HCT116 (cell line): Measurements from ENCODE around the gene CBLB. TPM values are rescaled to one million over a fixed set of nuclear protein-coding genes. Genes with fewer than 3 reads are reported as not detected.

Experiments used
- ATAC-seq: fragments of 200-7000 bp; cut with Tn5 transposase; 2 replicates; pipeline ENCODE4 v1.9.1; 2020; ENCODE audit warnings: mild to moderate bottlenecking, moderate library complexity
- BruUV-seq: library from RNA; stranded (reverse); fragments of 400-500 nt; replicated peaks from 2 replicates; lab custom pipeline; 2021; lab: Mats Ljungman, UMichigan
- CTCF ChIA-PET: fragments of 300-600 bp; sonication (Branson Sonifier 250); formaldehyde crosslinking; loops from one replicate; lab custom pipeline; 2021; ENCODE audit warnings: antibody characterized with exemption; lab: Charles Lee
- POLR2A ChIA-PET: fragments of 300-600, 350-600 bp; sonication (Branson Sonifier 250); formaldehyde crosslinking; loops from one replicate; lab custom pipeline; 2021; ENCODE audit warnings: antibody characterized with exemption; lab: Charles Lee
- RAD21 ChIA-PET, 2 experiments: fragments of 300-600 bp; sonication (Branson Sonifier 250); formaldehyde crosslinking; loops; one replicate each; lab custom pipeline; 2023; ENCODE audit warnings: low total read pairs in 2 of 2; ENCODE audit not compliant: uncharacterized antibody in 2 of 2, unreplicated experiment in 2 of 2, low non-redundant PET in 1 of 2; lab: Charles Lee
- DNase-seq: peaks from one replicate; pipeline ENCODE4 v3.0.0-alpha.2; 2010; ENCODE audit warnings: low read depth, low spot score
- H2AFZ ChIP-seq: fragments of 200-600 bp; shearing (Covaris generic), sonication (generic); 2 replicates; pipeline ENCODE4 v1.6.1; 2017; ENCODE audit warnings: low read depth, mixed run types, mixed read lengths, antibody characterized with exemption, low read length; ENCODE audit not compliant: poor library complexity, severe bottlenecking
- H3K27ac ChIP-seq: 2 replicates; pipeline ENCODE4 v1.5.1; 2012; ENCODE audit warnings: low read depth, low read length
- H3K27me3 ChIP-seq: fragments of 200-600 bp; sonication (generic); 2 replicates; pipeline ENCODE4 v1.6.1; 2016; ENCODE audit warnings: mixed run types, low read length, mixed read lengths; ENCODE audit not compliant: insufficient read depth
- H3K36me3 ChIP-seq, 2 experiments: fragments of 200-500 bp in 1 of 2; fragments of 200-600 bp in 1 of 2; sonication (Bioruptor generic) in 1 of 2; sonication (generic) in 1 of 2; 2 replicates each; pipeline versions ENCODE4 v1.5.1 to v1.6.1; 2014 to 2016; ENCODE audit warnings: low read length in 2 of 2, inconsistent platforms in 1 of 2, mixed read lengths in 1 of 2, mixed run types in 1 of 2; ENCODE audit not compliant: insufficient read depth in 2 of 2, control insufficient read depth in 1 of 2
- H3K4me1 ChIP-seq, 2 experiments: fragments of 200-600 bp in 1 of 2; sonication (generic) in 1 of 2; 2 replicates each; pipeline versions ENCODE4 v1.5.1 to v1.6.1; 2012 to 2017; ENCODE audit warnings: low read length in 2 of 2, inconsistent platforms in 1 of 2, mild to moderate bottlenecking in 1 of 2, mixed read lengths in 1 of 2, mixed run types in 1 of 2, moderate library complexity in 1 of 2; ENCODE audit not compliant: insufficient read depth in 2 of 2, control insufficient read depth in 1 of 2
- H3K4me2 ChIP-seq: fragments of 200-600 bp; sonication (generic); 2 replicates; pipeline ENCODE4 v1.6.1; 2017; ENCODE audit warnings: mixed run types, low read length, mixed read lengths
- H3K4me3 ChIP-seq, 2 experiments: fragments of 200-600 bp in 1 of 2; sonication (generic) in 1 of 2; replicated peaks in 1 of 2; 2 replicates each; pipeline ENCODE4 v1.5.1; 2011 to 2016; ENCODE audit warnings: low read length in 2 of 2, control low read depth in 1 of 2, low read depth in 1 of 2, mild to moderate bottlenecking in 1 of 2, mixed read lengths in 1 of 2, mixed run types in 1 of 2
- H3K79me2 ChIP-seq: fragments of 200-600 bp; sonication (generic); 2 replicates; pipeline ENCODE4 v1.6.1; 2017; ENCODE audit warnings: mild to moderate bottlenecking, mixed run types, low read length, moderate library complexity, mixed read lengths; ENCODE audit not compliant: insufficient read depth
- H3K9ac ChIP-seq: fragments of 200-600 bp; sonication (generic); 2 replicates; pipeline ENCODE4 v1.6.1; 2016; ENCODE audit warnings: low read length, mixed read lengths
- H3K9me2 ChIP-seq: fragments of 200-600 bp; sonication (generic), shearing (Covaris generic); 2 replicates; pipeline ENCODE4 v1.6.1; 2017; ENCODE audit warnings: mixed run types, mild to moderate bottlenecking, moderate library complexity; ENCODE audit not compliant: insufficient read depth
- H3K9me3 ChIP-seq, 2 experiments: fragments of 200-500 bp in 1 of 2; fragments of 200-600 bp in 1 of 2; sonication (Bioruptor generic) in 1 of 2; sonication (generic) in 1 of 2; 2 replicates each; pipeline ENCODE4 v1.6.1; 2014 to 2017; ENCODE audit warnings: low read length in 2 of 2, mixed read lengths in 2 of 2, inconsistent platforms in 1 of 2, low read depth in 1 of 2, mild to moderate bottlenecking in 1 of 2, mixed run types in 1 of 2, moderate library complexity in 1 of 2; ENCODE audit not compliant: control insufficient read depth in 1 of 2, insufficient read depth in 1 of 2
- H4K20me1 ChIP-seq: fragments of 200-600 bp; sonication (generic), shearing (Covaris generic); 2 replicates; pipeline ENCODE4 v1.6.1; 2017; ENCODE audit warnings: mixed run types, mild to moderate bottlenecking, moderate library complexity; ENCODE audit not compliant: insufficient read depth
- ATF3 ChIP-seq: IDR thresholded peaks from 2 replicates; pipeline ENCODE4 v1.6.1; 2012
- CBX3 ChIP-seq: IDR thresholded peaks from 2 replicates; pipeline ENCODE4 v1.6.1; 2012; ENCODE audit warnings: low read depth
- CEBPB ChIP-seq: IDR thresholded peaks from 2 replicates; pipeline ENCODE4 v1.6.1; 2012; ENCODE audit warnings: low read depth
- EGR1 ChIP-seq: IDR thresholded peaks from 2 replicates; pipeline ENCODE4 v1.6.1; 2012; ENCODE audit warnings: low read depth
- ELF1 ChIP-seq: IDR thresholded peaks from 2 replicates; pipeline ENCODE4 v1.6.1; 2012; ENCODE audit warnings: low read depth, borderline replicate concordance
- EZH2 ChIP-seq: fragments of 200-600 bp; sonication (generic); IDR thresholded peaks from 2 replicates; pipeline ENCODE4 v1.6.1; 2017; ENCODE audit warnings: antibody characterized with exemption, mixed run types
- EZH2phosphoT487 ChIP-seq: fragments of 200-600 bp; IDR thresholded peaks from 2 replicates; pipeline ENCODE4 v1.6.1; 2018; ENCODE audit warnings: antibody characterized with exemption, borderline replicate concordance
- JUND ChIP-seq: IDR thresholded peaks from 2 replicates; pipeline ENCODE4 v1.6.1; 2012
- POLR2A ChIP-seq: IDR thresholded peaks from 2 replicates; pipeline ENCODE4 v1.7.0; 2011; ENCODE audit warnings: borderline replicate concordance; ENCODE audit not compliant: insufficient read depth, insufficient read length; ENCODE audit errors: extremely low read depth
- RAD21 ChIP-seq: IDR thresholded peaks from 2 replicates; pipeline ENCODE4 v1.6.1; 2012; ENCODE audit warnings: low read depth, mild to moderate bottlenecking
- REST ChIP-seq: IDR thresholded peaks from 2 replicates; pipeline ENCODE4 v1.6.1; 2012; ENCODE audit warnings: low read depth
- SIN3A ChIP-seq: IDR thresholded peaks from 2 replicates; pipeline ENCODE4 v1.6.1; 2012; ENCODE audit warnings: low read depth
- SP1 ChIP-seq: IDR thresholded peaks from 2 replicates; pipeline ENCODE4 v1.6.1; 2012; ENCODE audit warnings: low read depth
- SRF ChIP-seq: IDR thresholded peaks from 2 replicates; pipeline ENCODE4 v1.6.1; 2012; ENCODE audit warnings: low read depth
- YY1 ChIP-seq: IDR thresholded peaks from 2 replicates; pipeline ENCODE4 v1.6.1; 2011; ENCODE audit warnings: low read length, low read depth, moderate library complexity, mild to moderate bottlenecking; ENCODE audit not compliant: insufficient replicate concordance; ENCODE audit errors: extremely low read depth
- intact Hi-C: fragments of 100-400 bp; cut with micrococcal nuclease; formaldehyde crosslinking; loops from 2 replicates; pipeline ENCODE4 v1.10.0; 2022
- total RNA-seq: library from RNA; stranded (reverse); gene quantifications from one replicate; pipeline ENCODE4 v1.2.1, GENCODE V29; 2021; ENCODE audit not compliant: unreplicated experiment

The CBLB gene
- total RNA-seq, 1 experiment from 2014 or later = 10.4 TPM

GRCh38 chr3:105656651-105657504 is 211.9 kb downstream of the CBLB start:
- CTCF ChIA-PET = no interaction called here
- Histone ChIP-seq H3K4me2 (no peak overlapping the region), H3K4me3 (no peak overlapping the region), H3K27me3 (no peaks in the 10 kb centered on the region), H3K27ac (no peak overlapping the region), H3K9ac (no peak overlapping the region), H3K4me1 (no peaks in the 10 kb centered on the region), H3K36me3 (no peaks in the 10 kb centered on the region), H4K20me1 (no peaks in the 10 kb centered on the region), H3K9me2 (no peaks in the 10 kb centered on the region), H2AFZ (no peak overlapping the region), H3K9me3 (no peaks in the 10 kb centered on the region), H3K79me2 (no peaks in the 10 kb centered on the region)
- RAD21 ChIA-PET = no interaction called here
- TF ChIP-seq EGR1 (no peak), ELF1 (no peak), CBX3 (no peak), POLR2A (no peak), EZH2 (no peak), JUND (no peak), CEBPB (no peak)
- POLR2A ChIA-PET = no interaction called here
- BruUV-seq = no TSS peak
- DNase-seq (no peak), ATAC-seq (no peak)
- intact Hi-C loops = no loop called here

- DNase-seq = no peak
- H3K4me3 ChIP-seq = no peak overlapping the region
- H3K4me2 ChIP-seq = no peak overlapping the region
- ChIA-PET POLR2A (no interaction called here), RAD21 (no interaction called here), CTCF (no interaction called here)
- intact Hi-C loops = no loop called here
- no peaks in the 10 kb centered on the region for H4K20me1 ChIP-seq
- H3K27ac ChIP-seq = no peak overlapping the region
- no peaks in the 10 kb centered on the region for H3K9me3 ChIP-seq
- no peaks in the 10 kb centered on the region for H3K36me3 ChIP-seq
- no peaks in the 10 kb centered on the region for H3K4me1 ChIP-seq
- H3K9ac ChIP-seq = no peak overlapping the region
- H2AFZ ChIP-seq = no peak overlapping the region
- ATAC-seq = no peak
- H3K27me3 ChIP-seq = no peaks in the 10 kb centered on the region
- no TSS peak for BruUV-seq
- H3K79me2 ChIP-seq = no peaks in the 10 kb centered on the region
- H3K9me2 ChIP-seq = no peaks in the 10 kb centered on the region
- TF ChIP-seq JUND = no peak
- TF ChIP-seq EZH2 = no peak
- no peak for TF ChIP-seq EGR1
- TF ChIP-seq CEBPB = no peak
- TF ChIP-seq SP1 = no peak
- TF ChIP-seq ATF3 = no peak
- no peak for TF ChIP-seq ELF1
- TF ChIP-seq YY1 = no peak
- no peak for TF ChIP-seq SIN3A
- TF ChIP-seq REST = no peak
- TF ChIP-seq SRF = no peak
- TF ChIP-seq EZH2phosphoT487 = no peak
- TF ChIP-seq RAD21 = no peak
These were observed 214.9 kb downstream of the CBLB start for GRCh38 chr3:105653868-105654267.
